Breast epithelium (tissue), 3 donors: ENCODE results near the gene ARF1.

ENCODE experiments used
- CTCF ChIP-seq, 3 donors: fragments of 450-650 bp; IDR thresholded peaks; one replicate each; pipeline ENCODE4 v1.5.1; 2016 to 2017; ENCODE audit warnings: antibody characterized with exemption in 3 of 3, mild to moderate bottlenecking in 3 of 3, moderate library complexity in 3 of 3
- POLR2A ChIP-seq: fragments of 450-650 bp; IDR thresholded peaks from one replicate; pipeline ENCODE4 v1.6.1; 2016; ENCODE audit warnings: antibody characterized with exemption, mild to moderate bottlenecking, moderate library complexity
- POLR2AphosphoS5 ChIP-seq, 3 donors: sonication (generic); formaldehyde crosslinking; IDR thresholded peaks; one replicate each; pipeline ENCODE4 v1.6.1; 2017; ENCODE audit warnings: antibody characterized with exemption in 3 of 3

- TF ChIP-seq CTCF (IDR thresholded peaks at IDR 0.05) = no peak
- TF ChIP-seq POLR2AphosphoS5 (IDR thresholded peaks at IDR 0.05) = peak in 1 of 3 donors; percentile 24
- TF ChIP-seq POLR2A = no peak
Observed at GRCh38 chr1:228087771-228088251, 5.3 kb downstream of the ARF1 start.
